Fibroblast of skin of right quadriceps (primary cell): ENCODE results near the gene MAP7D2.
A peak's percentile ranks its signal among the peaks of the same experiment; 100 is the strongest.

Experiments
- DNase-seq: peaks from one replicate; pipeline ENCODE4 v3.0.0-alpha.2; 2013

MAP7D2 gene

GRCh38 chrX:20037186-20037585 lies 79.5 kb downstream of the MAP7D2 start:
- no peak for DNase-seq

- DNase-seq, result no peak
These were observed 84.5 kb downstream of the MAP7D2 start for GRCh38 chrX:20032201-20032600.

- no peak for DNase-seq
These were observed 87.0 kb downstream of the MAP7D2 start for GRCh38 chrX:20029728-20030127.

- no peak for DNase-seq
These were observed 88.1 kb downstream of the MAP7D2 start for GRCh38 chrX:20028588-20028987.

- DNase-seq, result peak; percentile 69
These were observed 90.4 kb downstream of the MAP7D2 start for GRCh38 chrX:20026278-20026677.

- DNase-seq, result no peak
These were observed 96.9 kb downstream of the MAP7D2 start for GRCh38 chrX:20019672-20020365.

- DNase-seq, result no peak
These were observed 100.1 kb downstream of the MAP7D2 start for GRCh38 chrX:20016616-20016945.

GRCh38 chrX:20015945-20016615 lies 100.6 kb downstream of the MAP7D2 start:
- peak; percentile 90 for DNase-seq

- no peak for DNase-seq
These were observed 101.3 kb downstream of the MAP7D2 start for GRCh38 chrX:20015422-20015821.

- no peak for DNase-seq
These were observed 105.1 kb downstream of the MAP7D2 start for GRCh38 chrX:20011608-20012007.

- DNase-seq, result no peak
These were observed 108.6 kb downstream of the MAP7D2 start for GRCh38 chrX:20007962-20008622.

GRCh38 chrX:20005883-20006282 lies 110.8 kb downstream of the MAP7D2 start:
- DNase-seq, result no peak

GRCh38 chrX:20001588-20001987 lies 115.1 kb downstream of the MAP7D2 start:
- DNase-seq, result no peak

GRCh38 chrX:19991350-19991718 lies 125.4 kb downstream of the MAP7D2 start:
- no peak for DNase-seq

- DNase-seq, result peak; percentile 85
These were observed 126.0 kb downstream of the MAP7D2 start, which contains the start of gene BCLAF3 for GRCh38 chrX:19990556-19991349. Gene BCLAF3, minus strand, starts transcription at chrX:19991061. Its CDS starts 20,797 bp downstream, at chrX:19970264.

- no peak for DNase-seq
These were observed 126.6 kb downstream of the MAP7D2 start for GRCh38 chrX:19990151-19990555.

- no peak for DNase-seq
These were observed 128.9 kb downstream of the MAP7D2 start for GRCh38 chrX:19987856-19988255.

GRCh38 chrX:19986531-19986930 lies 130.2 kb downstream of the MAP7D2 start:
- no peak for DNase-seq

- DNase-seq, result no peak
These were observed 134.8 kb downstream of the MAP7D2 start for GRCh38 chrX:19981947-19982346.

- DNase-seq, result no peak
These were observed 140.9 kb downstream of the MAP7D2 start for GRCh38 chrX:19975845-19976244.

- no peak for DNase-seq
These were observed 143.7 kb downstream of the MAP7D2 start for GRCh38 chrX:19972984-19973383.

GRCh38 chrX:19968276-19968675 lies 148.4 kb downstream of the MAP7D2 start:
- no peak for DNase-seq

- DNase-seq, result no peak
These were observed 150.7 kb downstream of the MAP7D2 start for GRCh38 chrX:19966056-19966455.
